GM10248 (cell line): ENCODE results near the gene KRTAP3-1.
"Not testable (repeated sequence)": the region's sequence is repeated elsewhere in the genome, so short reads cannot be mapped to it uniquely, and the experiment has no call there.

Source experiments
- CTCF ChIA-PET: fragments of 300-600 bp; sonication (Branson Sonifier 250); formaldehyde crosslinking; extraction: SDS; loops from one replicate; lab custom pipeline; 2021; ENCODE audit warnings: antibody characterized with exemption; lab: Yijun Ruan, JAX
- POLR2A ChIA-PET: fragments of 350-650 bp; sonication (Branson Sonifier 250); formaldehyde crosslinking; extraction: SDS; loops from one replicate; lab custom pipeline; 2020; ENCODE audit warnings: antibody characterized with exemption; lab: Yijun Ruan, JAX
- DNase-seq: peaks from one replicate; pipeline ENCODE4 v3.0.0; 2012; ENCODE audit errors: extremely low spot score
- CTCF ChIP-seq: IDR thresholded peaks from 2 replicates; pipeline ENCODE4 v1.5.1; 2012; ENCODE audit warnings: mild to moderate bottlenecking, low read depth; ENCODE audit errors: extremely low read depth, missing control alignments, control extremely low read depth

The KRTAP3-1 gene

GRCh38 chr17:41004397-41004796 lies 4.5 kb downstream of the KRTAP3-1 start:
- ChIA-PET POLR2A (no interaction called here), CTCF (no interaction called here)
- no peak for TF ChIP-seq CTCF
- DNase-seq: no peak

- TF ChIP-seq CTCF: no peak
- no peak for DNase-seq
- ChIA-PET CTCF (no interaction called here), POLR2A (no interaction called here)
These were observed 5.0 kb downstream of the KRTAP3-1 start for GRCh38 chr17:41003926-41004325.

GRCh38 chr17:41002814-41003213 lies 6.1 kb downstream of the KRTAP3-1 start:
- DNase-seq: no peak
- POLR2A ChIA-PET: no interaction called here
- no peak for TF ChIP-seq CTCF
- CTCF ChIA-PET: no interaction called here

- ChIA-PET POLR2A (no interaction called here), CTCF (interaction anchor here (1.1 kb wide), 1 partner anchor 16 kb away, joined by 3 read pairs; no protein-coding TSS in a partner anchor)
- no peak for TF ChIP-seq CTCF
- DNase-seq: no peak
These were observed 7.1 kb downstream of the KRTAP3-1 start for GRCh38 chr17:41001795-41002194.

- CTCF ChIA-PET, DNase-seq, POLR2A ChIA-PET: not testable (repeated sequence)
These were observed 9.4 kb downstream of the KRTAP3-1 start, which contains the start of gene KRTAP3-2 for GRCh38 chr17:40999563-40999962. KRTAP3-2 (minus strand) TSS chr17:40999906; CDS start chr17:40999853, 53 bp downstream.

GRCh38 chr17:40997361-40997760 lies 11.6 kb downstream of the KRTAP3-1 start:
- no peak for DNase-seq
- no peak for TF ChIP-seq CTCF
- ChIA-PET CTCF (interaction anchor here (1.1 to 1.3 kb wide), 2 partner anchors 9 to 10 kb away, joined by 3 read pairs; no protein-coding TSS in a partner anchor), POLR2A (no interaction called here)

GRCh38 chr17:40996829-40997228 lies 12.1 kb downstream of the KRTAP3-1 start:
- CTCF ChIA-PET: interaction anchor here (1.1 kb wide), 1 partner anchor 10 kb away, joined by 3 read pairs; no protein-coding TSS in a partner anchor
- TF ChIP-seq CTCF: no peak
- POLR2A ChIA-PET: no interaction called here
- no peak for DNase-seq
